B cell (primary cell): ENCODE results near the gene LHX1. TPM values are rescaled to one million over a fixed set of nuclear protein-coding genes. Genes with fewer than 3 reads are reported as not detected.

ENCODE experiments used
- ATAC-seq: fragments of 200-7000 bp; cut with Tn5 transposase; one replicate; pipeline ENCODE4 v1.10.0; 2021; ENCODE audit warnings: low read depth, mild to moderate bottlenecking, moderate number of reproducible peaks, moderate library complexity
- CTCF ChIA-PET: fragments of 350-600 bp; sonication (Branson Sonifier 250); formaldehyde crosslinking; loops from one replicate; lab custom pipeline; 2021; ENCODE audit warnings: antibody characterized with exemption, inconsistent platforms; lab: Charles Lee
- POLR2A ChIA-PET: fragments of 350-600 bp; sonication (Branson Sonifier 250); formaldehyde crosslinking; loops from one replicate; lab custom pipeline; 2021; ENCODE audit warnings: antibody characterized with exemption; lab: Charles Lee
- DNase-seq: peaks from one replicate; pipeline ENCODE4 v3.0.0; 2013
- H2AFZ ChIP-seq: 2 replicates; pipeline ENCODE4 v1.6.1; 2012; ENCODE audit warnings: mild to moderate bottlenecking, low read depth, low read length; ENCODE audit not compliant: insufficient read depth, poor library complexity, severe bottlenecking
- H3K27ac ChIP-seq, 2 donors: 1 replicate in 1 of 2; 2 replicates in 1 of 2; pipeline ENCODE4 v1.5.1; 2012 to 2013; ENCODE audit warnings: low read length in 2 of 2, mild to moderate bottlenecking in 2 of 2, moderate library complexity in 1 of 2
- H3K27me3 ChIP-seq, 4 experiments: fragments of 200-600 bp in 1 of 4; sonication (generic) in 1 of 4; replicated peaks in 1 of 4; 1 replicate in 2 of 4; 2 replicates in 2 of 4; pipeline versions ENCODE4 v1.6.1 to v1.7.0; 2013 to 2016; ENCODE audit warnings: low read length in 3 of 4, mild to moderate bottlenecking in 2 of 4, mixed read lengths in 1 of 4, moderate library complexity in 1 of 4; ENCODE audit not compliant: insufficient read depth in 4 of 4, control insufficient read depth in 3 of 4; ENCODE audit errors: control extremely low read depth in 1 of 4
- H3K36me3 ChIP-seq, 2 experiments: replicated peaks in 1 of 2; 1 replicate in 1 of 2; 2 replicates in 1 of 2; pipeline versions ENCODE4 v1.6.1 to v1.7.1; 2013; ENCODE audit warnings: low read length in 1 of 2; ENCODE audit not compliant: insufficient read depth in 2 of 2, control insufficient read depth in 1 of 2; ENCODE audit errors: control extremely low read depth in 1 of 2, extremely low read depth in 1 of 2
- H3K4me1 ChIP-seq, 2 donors: fragments of 200-600 bp in 1 of 2; sonication (generic) in 1 of 2; 1 replicate in 1 of 2; 2 replicates in 1 of 2; pipeline versions ENCODE4 v1.5.1 to v1.6.1; 2013 to 2017; ENCODE audit warnings: low read length in 2 of 2; ENCODE audit not compliant: control insufficient read depth in 2 of 2, insufficient read depth in 2 of 2
- H3K4me2 ChIP-seq: replicated peaks from 2 replicates; pipeline ENCODE3; 2012; ENCODE audit warnings: mild to moderate bottlenecking, low read depth, low read length; ENCODE audit not compliant: poor library complexity, severe bottlenecking
- H3K4me3 ChIP-seq, 5 experiments: fragments of 200-600 bp in 1 of 5; sonication (generic) in 1 of 5; 1 replicate in 3 of 5; 2 replicates in 2 of 5; pipeline versions ENCODE4 v1.5.1 to v1.7.0; 2011 to 2016; ENCODE audit warnings: low read length in 4 of 5, mild to moderate bottlenecking in 4 of 5, low read depth in 2 of 5, control low read depth in 1 of 5, moderate library complexity in 1 of 5; ENCODE audit not compliant: insufficient read depth in 1 of 5; ENCODE audit errors: control extremely low read depth in 1 of 5, extremely low read depth in 1 of 5
- H3K79me2 ChIP-seq: fragments of 200-600 bp; sonication (generic); one replicate; pipeline ENCODE4 v1.6.0; 2016; ENCODE audit warnings: low read length; ENCODE audit not compliant: control insufficient read depth, insufficient read depth
- H3K9ac ChIP-seq: fragments of 200-600 bp; sonication (generic); 2 replicates; pipeline ENCODE4 v1.6.1; 2017; ENCODE audit warnings: mild to moderate bottlenecking, low read length, moderate library complexity
- H3K9me3 ChIP-seq, 3 donors: one replicate each; pipeline versions ENCODE4 v1.6.1 to v1.7.1; 2013; ENCODE audit warnings: low read length in 2 of 3; ENCODE audit not compliant: control insufficient read depth in 2 of 3, insufficient read depth in 1 of 3; ENCODE audit errors: control extremely low read depth in 1 of 3
- H4K20me1 ChIP-seq: 2 replicates; pipeline ENCODE4 v1.6.0; 2012; ENCODE audit warnings: mild to moderate bottlenecking, low read length; ENCODE audit not compliant: insufficient read depth, control insufficient read depth, poor library complexity, severe bottlenecking
- H3K27ac Mint-ChIP-seq: one replicate; pipeline ENCODE4 v1.8.0; 2021; ENCODE audit warnings: mixed read lengths
- H3K27me3 Mint-ChIP-seq: one replicate; pipeline ENCODE4 v1.8.0; 2021; ENCODE audit warnings: mixed read lengths
- H3K4me1 Mint-ChIP-seq: one replicate; pipeline ENCODE4 v1.8.0; 2021; ENCODE audit warnings: mixed read lengths
- H3K4me3 Mint-ChIP-seq: one replicate; pipeline ENCODE4 v1.8.0; 2021; ENCODE audit warnings: mixed read lengths
- H3K9me3 Mint-ChIP-seq: one replicate; pipeline ENCODE4 v1.8.0; 2022; ENCODE audit warnings: mixed read lengths; ENCODE audit not compliant: insufficient read depth
- CTCF ChIP-seq: fragments of 200-600 bp; IDR thresholded peaks from one replicate; pipeline ENCODE4 v1.8.0; 2022; ENCODE audit warnings: antibody characterized with exemption, mild to moderate bottlenecking
- EZH2 ChIP-seq: IDR thresholded peaks from 2 replicates; pipeline ENCODE4 v1.6.1; 2012; ENCODE audit warnings: borderline replicate concordance, low read depth, mild to moderate bottlenecking, moderate library complexity, low read length; ENCODE audit not compliant: insufficient read depth, poor library complexity, severe bottlenecking
- WGBS: methylation state at CpG from one replicate; pipeline ENCODE4 v1.1.5; 2013; ENCODE audit warnings: missing lambda C conversion rate; ENCODE audit not compliant: insufficient coverage; 5-methylcytosine and 5-hydroxymethylcytosine counted together
- intact Hi-C: fragments of 100-400 bp; cut with micrococcal nuclease; formaldehyde crosslinking; loops from one replicate; pipeline ENCODE4 v1.10.0; 2022
- polyA minus RNA-seq: library from RNA; depleted of rRNA, polyadenylated mRNA; stranded (reverse); fragments of >200 nt; gene quantifications from 2 replicates; pipeline ENCODE4 v1.2.3, GENCODE V29; 2012
- polyA plus RNA-seq: library from polyadenylated mRNA; depleted of rRNA; stranded (reverse); fragments of >200 nt; gene quantifications from 2 replicates; pipeline ENCODE4 v1.2.3, GENCODE V29; 2012
- total RNA-seq, 2 donors: library from RNA; stranded (reverse); fragments of 120-200 nt in 1 of 2; gene quantifications; 1 replicate in 1 of 2; 2 replicates in 1 of 2; pipeline versions ENCODE4 v1.2.3 to v1.2.4, GENCODE V29; 2013 to 2022

The LHX1 gene
- total RNA-seq (not detected in 2 replicates), polyA plus RNA-seq (not detected in 2 replicates), polyA minus RNA-seq (not detected in 2 replicates)
- total RNA-seq (2013), result not detected

- peaks cover 69% of the 10 kb centered on the region for H3K4me1 Mint-ChIP-seq
- peaks cover 0 to 98% (median 92%) of the 10 kb centered on the region in 4 experiments for H3K27me3 ChIP-seq
- H3K36me3 ChIP-seq, result no peaks in the 10 kb centered on the region
- H3K79me2 ChIP-seq, result no peaks in the 10 kb centered on the region
- intact Hi-C loops, result no loop called here
- ChIA-PET CTCF (interaction anchor here (1.2 kb wide), 1 partner anchor 308 kb away, joined by 3 read pairs; no protein-coding TSS in a partner anchor), POLR2A (interaction anchor here (0.6 to 1.3 kb wide), 2 partner anchors 12 to 72 kb away, joined by 3 to 6 read pairs; no protein-coding TSS in a partner anchor)
- peak; percentile 67 for DNase-seq
- peak within 1 kb of the TSS; percentile 59 for H2AFZ ChIP-seq
- peaks cover 78% of the 10 kb centered on the region for H3K27me3 Mint-ChIP-seq
- peak within 1 kb of the TSS; percentile 81 for H3K27ac Mint-ChIP-seq
- peaks cover 0 to 96% (median 21%) of the 10 kb centered on the region in 3 donors for H3K9me3 ChIP-seq
- H3K27ac ChIP-seq, result no peak within 1 kb of the TSS
- WGBS, result 4% methylated on average over 73 of the region's 75 CpGs
- peaks cover 90 to 95% of the 10 kb centered on the region in 2 donors for H3K4me1 ChIP-seq
- peak within 1 kb of the TSS; percentile 83 for H3K4me3 Mint-ChIP-seq
- peak within 1 kb of the TSS; percentile 53 for H3K9ac ChIP-seq
- H3K9me3 Mint-ChIP-seq, result no peaks in the 10 kb centered on the region
- peak within 1 kb of the TSS in 4 of 5 experiments; percentile 21 to 51 (median 34) for H3K4me3 ChIP-seq
- peaks cover 44% of the 10 kb centered on the region for H4K20me1 ChIP-seq
- peak within 1 kb of the TSS; percentile 84 for H3K4me2 ChIP-seq
- ATAC-seq, result peak; percentile 14
- TF ChIP-seq CTCF (no peak), EZH2 (peak; percentile 49)
Measured at GRCh38 chr17:36937001-36937958, at the start of gene LHX1. TSS of gene LHX1 (plus strand) at chr17:36937475. CDS start at chr17:36938198, 723 bp downstream.
